Spleen (tissue), 11 donors: ENCODE results near the gene ICAM2. TPM values are rescaled to one million over a fixed set of nuclear protein-coding genes. Genes with fewer than 3 reads are reported as not detected.

Experiments
- DNase-seq: peaks from one replicate; pipeline ENCODE4 v3.0.0-alpha.2; 2020
- H3K27ac ChIP-seq, 8 donors: fragments of 200-600 bp; sonication (generic) in 7 of 8; 1 replicate in 4 of 8; 2 replicates in 4 of 8; pipeline versions ENCODE4 v1.5.0 to v1.8.0; 2016 to 2021; ENCODE audit warnings: inconsistent platforms in 4 of 8, mild to moderate bottlenecking in 4 of 8, moderate library complexity in 1 of 8
- H3K27me3 ChIP-seq, 7 donors: fragments of 200-600 bp; sonication (generic) in 6 of 7; replicated peaks in 1 of 7; 1 replicate in 4 of 7; 2 replicates in 3 of 7; pipeline versions ENCODE4 v1.5.0 to v1.8.0; 2016 to 2021; ENCODE audit warnings: inconsistent platforms in 3 of 7, mild to moderate bottlenecking in 1 of 7
- H3K36me3 ChIP-seq, 6 donors: fragments of 200-600 bp; sonication (generic) in 5 of 6; 1 replicate in 4 of 6; 2 replicates in 2 of 6; pipeline versions ENCODE4 v1.5.0 to v1.8.0; 2016 to 2021; ENCODE audit warnings: inconsistent platforms in 2 of 6
- H3K4me1 ChIP-seq, 6 donors: fragments of 200-600 bp; sonication (generic) in 5 of 6; 1 replicate in 3 of 6; 2 replicates in 3 of 6; pipeline versions ENCODE4 v1.5.0 to v1.8.0; 2016 to 2021; ENCODE audit warnings: inconsistent platforms in 3 of 6
- H3K4me3 ChIP-seq, 8 donors: fragments of 200-600 bp; sonication (generic) in 7 of 8; 1 replicate in 4 of 8; 2 replicates in 4 of 8; pipeline versions ENCODE4 v1.5.0 to v1.8.0; 2016 to 2021; ENCODE audit warnings: inconsistent platforms in 4 of 8, mild to moderate bottlenecking in 4 of 8, moderate library complexity in 2 of 8
- H3K9me3 ChIP-seq, 8 donors: fragments of 200-600 bp; sonication (generic) in 7 of 8; 1 replicate in 4 of 8; 2 replicates in 4 of 8; pipeline versions ENCODE4 v1.5.0 to v1.8.0; 2016 to 2021; ENCODE audit warnings: inconsistent platforms in 4 of 8
- POLR2A ChIP-seq, 3 donors: fragments of 450-650 bp; IDR thresholded peaks; one replicate each; pipeline ENCODE4 v1.5.1; 2017; ENCODE audit warnings: antibody characterized with exemption in 3 of 3, mild to moderate bottlenecking in 1 of 3
- POLR2AphosphoS5 ChIP-seq, 3 donors: sonication (generic); formaldehyde crosslinking; IDR thresholded peaks; one replicate each; pipeline ENCODE4 v1.5.1; 2017; ENCODE audit warnings: antibody characterized with exemption in 3 of 3
- WGBS, 5 donors: extraction: QIAGEN DNeasy Blood & Tissue Kit in 3 of 5; methylation state at CpG; one replicate each; pipeline versions ENCODE4 v1.1.5 to v1.1.7; 2013 to 2018; 5-methylcytosine and 5-hydroxymethylcytosine counted together
- intact Hi-C: fragments of 100-400 bp; cut with DNase I; formaldehyde crosslinking; loops from one replicate; pipeline ENCODE4 v1.15.0; 2023; ENCODE audit warnings: low total_unique reads
- polyA plus RNA-seq, 3 donors: library from polyadenylated mRNA; stranded (reverse); fragments of 200-250 nt; gene quantifications; one replicate each; pipeline ENCODE4 v1.2.1, GENCODE V29; 2013
- total RNA-seq, 7 donors: library from RNA; depleted of rRNA in 3 of 7; stranded (reverse); fragments of >200 nt in 3 of 7; fragmentation: NEBNext Ultra II Directional in 4 of 7; extraction: Animal tissue kit (Norgen Biotek cat#: 25700) in 4 of 7; gene quantifications; one replicate each; pipeline versions ENCODE4 v1.1.0 to v1.2.1, GENCODE V29; 2016 to 2021
- TF ChIP-seq, protein P1 (sequence below), 11 experiments: fragments of 200-600 bp in 7 of 11; fragments of 450-650 bp in 4 of 11; sonication (generic) in 4 of 11; IDR thresholded peaks in 8 of 11; conservative IDR thresholded peaks in 3 of 11; 1 replicate in 7 of 11; 2 replicates in 4 of 11; pipeline versions ENCODE4 v1.4.0 to v1.8.0; 2016 to 2021; ENCODE audit warnings: antibody characterized with exemption in 11 of 11, inconsistent platforms in 4 of 11, mild to moderate bottlenecking in 1 of 11
- donor health status: healthy with polysubstance abuse.
- donor health status: DM: no; HTN: no; CAD: no; lungs with moderate emphysema.
- donor health status: DM: no; HTN: no; CAD: no.
- donor health status: Bipolar disorder and iron deficiency.
- donor health status: healthy.
- donor health status: DM: no; HTN: no; CAD: no.
- donor health status: DM: yes; HTN: yes; CAD: no.

The ICAM2 gene
- total and polyA plus RNA-seq, 10 donors, result 79.2 to 412 (median 173) TPM

DNA sequence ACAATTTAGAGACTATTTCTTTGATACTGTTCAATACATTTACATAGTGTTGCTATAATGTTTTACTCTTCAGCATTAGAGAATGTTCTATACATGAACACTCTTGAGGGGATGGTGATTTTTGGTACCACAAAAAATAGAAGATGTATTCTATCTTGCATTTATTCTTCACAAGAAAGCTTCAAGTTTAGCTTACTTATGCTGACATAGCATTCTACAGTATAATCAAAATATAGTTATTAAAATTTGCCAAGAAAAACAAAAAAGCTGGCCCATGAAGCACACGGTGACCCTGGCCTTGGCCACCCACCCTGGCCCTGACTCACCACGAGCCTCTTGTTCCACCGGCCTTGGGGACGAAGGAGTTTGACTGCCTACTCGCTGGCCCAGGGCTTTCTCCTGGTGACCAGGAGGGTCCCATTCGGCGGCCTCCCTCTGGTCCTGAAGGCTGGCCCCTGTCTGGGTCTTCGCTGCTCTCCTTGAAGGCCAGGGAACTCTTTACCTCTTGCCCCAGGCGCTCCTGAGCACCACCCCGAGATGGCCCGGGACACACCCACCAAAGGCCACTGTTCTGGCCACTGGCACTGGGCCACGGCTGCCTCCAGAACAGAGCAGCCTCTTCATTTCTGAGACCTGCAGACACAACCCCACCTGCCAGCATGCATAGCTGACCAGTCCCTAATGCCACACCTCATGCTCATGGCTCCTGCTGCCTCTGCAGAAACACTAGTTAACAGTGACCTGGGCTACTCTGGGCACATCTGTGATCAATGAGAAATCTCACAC is 22.5 kb upstream of the ICAM2 start:
- H3K4me3 ChIP-seq, result no peak overlapping the region
- intact Hi-C loops, result no loop called here
- H3K9me3 ChIP-seq, result no peaks in the 10 kb centered on the region
- H3K4me1 ChIP-seq, result peaks cover 0 to 6% (median 0%) of the 10 kb centered on the region in 6 donors
- no peaks in the 10 kb centered on the region for H3K27me3 ChIP-seq
- DNase-seq, result no peak
- H3K27ac ChIP-seq, result no peak overlapping the region
- 82 to 89% (median 84%) methylated on average over 11 to 12 of the region's 12 CpGs for WGBS, 5 donors
- peaks cover 3 to 98% (median 58%) of the 10 kb centered on the region in 6 donors for H3K36me3 ChIP-seq
- no peak for TF ChIP-seq POLR2A (IDR thresholded peaks at IDR 0.05)
- TF ChIP-seq POLR2AphosphoS5 (IDR thresholded peaks at IDR 0.05), result peak in 1 of 3 donors; percentile 56

DNA sequence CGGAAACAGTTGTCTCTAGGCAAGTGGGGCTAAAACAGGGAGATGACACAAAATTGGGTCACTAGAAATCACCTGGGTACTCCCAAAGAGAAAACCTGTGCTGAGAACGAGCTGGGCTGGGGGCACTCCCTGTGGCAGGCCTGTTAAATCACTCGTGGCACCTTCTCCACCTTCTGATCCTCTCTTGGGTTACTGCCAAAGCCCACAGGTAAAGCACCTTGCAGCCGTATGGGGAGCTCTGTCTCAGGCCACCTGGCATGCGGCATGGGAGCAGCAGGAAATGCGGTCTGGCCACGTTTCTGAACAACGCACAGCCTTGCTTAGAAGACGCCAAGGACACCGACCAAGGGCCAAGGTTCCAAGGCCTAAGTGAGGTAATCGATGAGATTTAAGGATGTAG is 21.5 kb upstream of the ICAM2 start:
- H3K9me3 ChIP-seq, result no peaks in the 10 kb centered on the region
- no peak overlapping the region for H3K4me3 ChIP-seq
- no peaks in the 10 kb centered on the region for H3K27me3 ChIP-seq
- DNase-seq, result no peak
- TF ChIP-seq, protein P1, sequence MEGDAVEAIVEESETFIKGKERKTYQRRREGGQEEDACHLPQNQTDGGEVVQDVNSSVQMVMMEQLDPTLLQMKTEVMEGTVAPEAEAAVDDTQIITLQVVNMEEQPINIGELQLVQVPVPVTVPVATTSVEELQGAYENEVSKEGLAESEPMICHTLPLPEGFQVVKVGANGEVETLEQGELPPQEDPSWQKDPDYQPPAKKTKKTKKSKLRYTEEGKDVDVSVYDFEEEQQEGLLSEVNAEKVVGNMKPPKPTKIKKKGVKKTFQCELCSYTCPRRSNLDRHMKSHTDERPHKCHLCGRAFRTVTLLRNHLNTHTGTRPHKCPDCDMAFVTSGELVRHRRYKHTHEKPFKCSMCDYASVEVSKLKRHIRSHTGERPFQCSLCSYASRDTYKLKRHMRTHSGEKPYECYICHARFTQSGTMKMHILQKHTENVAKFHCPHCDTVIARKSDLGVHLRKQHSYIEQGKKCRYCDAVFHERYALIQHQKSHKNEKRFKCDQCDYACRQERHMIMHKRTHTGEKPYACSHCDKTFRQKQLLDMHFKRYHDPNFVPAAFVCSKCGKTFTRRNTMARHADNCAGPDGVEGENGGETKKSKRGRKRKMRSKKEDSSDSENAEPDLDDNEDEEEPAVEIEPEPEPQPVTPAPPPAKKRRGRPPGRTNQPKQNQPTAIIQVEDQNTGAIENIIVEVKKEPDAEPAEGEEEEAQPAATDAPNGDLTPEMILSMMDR (IDR thresholded peaks at IDR 0.05 in 8 of 11, conservative IDR thresholded peaks at IDR 0.05 in 3 of 11), result no peak
- TF ChIP-seq POLR2AphosphoS5 (IDR thresholded peaks at IDR 0.05), result peak in 2 of 3 donors; percentile 16
- no peak for TF ChIP-seq POLR2A (IDR thresholded peaks at IDR 0.05)
- intact Hi-C loops, result no loop called here
- WGBS, 5 donors, result 49 to 62% (median 57%) methylated on average over 11 of the region's 11 CpGs
- peaks cover 3 to 96% (median 49%) of the 10 kb centered on the region in 6 donors for H3K36me3 ChIP-seq
- H3K4me1 ChIP-seq, result peaks cover 0 to 7% (median 2%) of the 10 kb centered on the region in 6 donors
- no peak overlapping the region for H3K27ac ChIP-seq

DNA sequence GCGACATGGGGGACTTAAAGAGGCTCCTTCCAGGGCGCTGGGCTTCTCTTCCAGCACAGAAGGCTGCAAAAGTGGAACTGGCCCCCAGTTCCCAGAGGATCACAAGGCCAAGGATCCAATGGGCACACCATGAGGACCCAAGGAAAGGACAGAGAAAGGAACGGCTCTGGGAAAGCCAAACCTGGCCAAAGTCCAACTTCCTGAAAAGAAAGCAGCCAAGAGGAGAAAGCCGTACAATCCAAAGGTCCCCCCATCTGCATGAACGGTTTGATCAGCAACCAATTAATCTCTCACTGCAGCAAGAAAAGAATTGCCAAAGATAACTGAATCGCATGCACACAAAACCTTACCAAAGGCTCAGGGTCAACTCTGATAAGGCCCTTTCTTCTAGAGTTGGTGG is 19.8 kb upstream of the ICAM2 start:
- TF ChIP-seq POLR2AphosphoS5 (IDR thresholded peaks at IDR 0.05) (no peak), POLR2A (IDR thresholded peaks at IDR 0.05) (no peak)
- TF ChIP-seq, protein P1 (IDR thresholded peaks at IDR 0.05 in 8 of 11, conservative IDR thresholded peaks at IDR 0.05 in 3 of 11), result no peak
- Histone ChIP-seq H3K36me3 (peaks cover 3 to 79% (median 32%) of the 10 kb centered on the region in 6 donors), H3K9me3 (no peaks in the 10 kb centered on the region), H3K4me1 (peaks cover 0 to 9% (median 2%) of the 10 kb centered on the region in 6 donors), H3K27me3 (no peaks in the 10 kb centered on the region), H3K4me3 (no peak overlapping the region), H3K27ac (no peak overlapping the region)
- WGBS, 5 donors, result 76 to 87% (median 82%) methylated on average over 6 of the region's 6 CpGs
- intact Hi-C loops, result no loop called here
- DNase-seq, result no peak

DNA sequence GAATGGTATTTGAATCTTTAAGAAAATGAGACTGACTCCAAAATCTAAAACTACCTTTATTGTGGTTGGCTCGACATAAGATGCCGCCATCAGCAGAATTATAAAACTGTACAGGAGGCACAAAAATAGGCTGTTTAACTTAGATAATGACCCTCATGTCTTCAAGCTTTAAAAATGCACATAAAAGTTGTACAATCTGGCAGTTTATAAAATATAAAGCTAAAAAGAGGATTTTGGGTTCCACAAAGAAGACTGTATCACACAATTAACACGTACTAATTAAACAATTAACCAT is 18.6 kb upstream of the ICAM2 start:
- intact Hi-C loops, result no loop called here
- no peaks in the 10 kb centered on the region for H3K27me3 ChIP-seq
- H3K4me1 ChIP-seq, result peaks cover 0 to 9% (median 2%) of the 10 kb centered on the region in 6 donors

More for the DNA sequence above, 18.6 kb upstream of the ICAM2 start:
- Histone ChIP-seq H3K36me3 (peaks cover under 1 to 68% (median 20%) of the 10 kb centered on the region in 6 donors), H3K27ac (no peak overlapping the region), H3K9me3 (no peaks in the 10 kb centered on the region), H3K4me3 (no peak overlapping the region)
- WGBS, 5 donors, result 91 to 98% (median 93%) methylated on average over 3 of the region's 3 CpGs
- TF ChIP-seq, protein P1 (IDR thresholded peaks at IDR 0.05 in 8 of 11, conservative IDR thresholded peaks at IDR 0.05 in 3 of 11), result no peak
- TF ChIP-seq POLR2AphosphoS5 (IDR thresholded peaks at IDR 0.05) (no peak), POLR2A (IDR thresholded peaks at IDR 0.05) (no peak)
- DNase-seq, result no peak
